ENCODE data around the gene KCNAB1.

The KCNAB1 gene

DNA sequence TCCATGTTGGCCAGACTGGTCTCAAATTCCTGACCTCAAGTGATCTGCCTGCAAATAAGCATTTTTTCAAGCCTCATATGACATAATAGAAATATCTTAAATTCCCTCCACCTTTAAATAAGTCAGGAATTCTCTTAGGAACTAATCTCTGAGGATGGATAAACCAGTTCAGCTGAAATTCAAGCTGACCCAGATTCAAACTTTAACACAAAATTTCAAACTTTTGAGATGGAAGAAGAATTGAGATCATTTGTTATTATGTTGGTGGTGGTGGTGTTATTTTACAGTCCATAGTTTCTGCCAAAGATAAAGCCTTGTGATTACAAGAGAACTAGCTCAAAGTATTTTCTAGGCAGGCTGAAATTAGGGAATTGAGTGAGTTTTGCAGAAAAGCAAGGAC, 349.1 kb downstream of the KCNAB1 start:
- DNase-seq: no peak

DNA sequence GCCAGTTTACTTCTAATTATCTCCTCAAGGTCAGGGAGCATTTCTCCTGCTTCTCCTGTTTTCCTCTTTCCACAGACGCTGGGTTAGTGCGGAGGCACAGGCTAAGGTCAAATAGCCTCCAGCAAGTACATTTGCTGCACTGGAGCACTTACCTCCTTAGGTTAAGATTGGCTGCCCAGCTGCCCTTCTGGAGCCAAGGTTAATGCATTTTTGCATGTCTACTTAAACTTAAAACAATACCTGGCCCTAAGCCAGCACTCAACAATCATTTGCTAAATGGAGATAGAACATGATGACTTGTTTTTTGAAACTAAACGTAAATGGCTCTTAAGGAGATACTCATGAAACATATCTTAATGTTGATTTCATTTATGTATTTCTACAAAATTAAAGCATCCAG, 351.1 kb downstream of the KCNAB1 start:
- no peak for DNase-seq

DNA sequence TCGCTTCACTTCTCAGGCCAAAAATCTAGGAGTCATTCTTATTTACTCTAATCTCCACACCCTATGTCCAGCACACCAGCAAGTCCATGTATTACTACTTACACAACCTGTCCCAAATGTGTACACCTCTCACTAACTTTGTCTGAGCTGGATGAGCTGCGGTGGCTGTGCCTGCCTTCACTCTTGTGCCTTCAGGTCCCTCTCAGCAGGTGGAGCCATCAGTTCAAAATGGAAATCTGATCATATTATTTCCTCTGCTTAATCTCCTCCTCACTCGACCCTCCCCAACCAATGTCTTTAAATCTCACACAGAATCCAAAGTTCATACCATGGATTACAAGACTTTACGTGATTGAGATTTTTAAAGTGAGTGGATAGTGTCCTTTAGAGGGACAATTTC, 351.8 kb downstream of the KCNAB1 start:
- DNase-seq: no peak

DNA sequence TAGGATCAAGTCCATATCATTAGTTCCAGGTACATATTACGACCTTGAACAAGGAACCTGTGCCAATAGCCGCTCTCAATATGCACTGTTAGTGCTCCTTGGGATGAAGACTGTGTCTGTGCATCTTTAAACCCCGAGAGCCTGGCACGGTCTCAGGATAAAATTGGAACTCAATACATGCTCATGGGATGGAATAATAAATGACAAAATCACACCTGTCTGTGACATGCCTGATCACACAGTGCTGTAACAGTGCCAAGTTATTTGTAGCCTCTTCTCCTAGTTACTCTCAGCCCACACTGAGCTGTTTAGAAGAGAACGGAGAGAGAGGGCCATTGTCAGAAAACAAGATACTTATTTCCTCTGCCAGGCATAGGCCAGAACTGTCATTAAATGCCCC, 352.3 kb downstream of the KCNAB1 start:
- DNase-seq: no peak

DNA sequence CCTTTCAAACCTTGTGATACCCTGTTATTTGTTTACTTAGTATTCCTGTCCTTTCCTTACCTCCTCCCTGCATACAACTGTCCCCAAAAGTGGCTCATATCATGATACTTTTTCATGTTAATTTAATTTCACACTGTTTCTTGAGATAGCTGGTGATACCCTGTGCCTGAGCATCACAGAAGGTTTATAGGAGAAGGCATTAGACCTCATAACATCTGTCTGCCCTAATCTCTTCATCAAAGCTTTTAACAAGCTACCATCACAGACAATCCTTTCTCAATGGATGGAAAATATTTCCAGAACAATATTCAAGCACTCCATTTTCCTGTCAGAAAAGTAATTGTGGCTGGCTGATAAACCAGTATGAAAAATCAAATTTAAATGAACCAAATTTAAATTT, 353.0 kb downstream of the KCNAB1 start:
- no peak for DNase-seq

DNA sequence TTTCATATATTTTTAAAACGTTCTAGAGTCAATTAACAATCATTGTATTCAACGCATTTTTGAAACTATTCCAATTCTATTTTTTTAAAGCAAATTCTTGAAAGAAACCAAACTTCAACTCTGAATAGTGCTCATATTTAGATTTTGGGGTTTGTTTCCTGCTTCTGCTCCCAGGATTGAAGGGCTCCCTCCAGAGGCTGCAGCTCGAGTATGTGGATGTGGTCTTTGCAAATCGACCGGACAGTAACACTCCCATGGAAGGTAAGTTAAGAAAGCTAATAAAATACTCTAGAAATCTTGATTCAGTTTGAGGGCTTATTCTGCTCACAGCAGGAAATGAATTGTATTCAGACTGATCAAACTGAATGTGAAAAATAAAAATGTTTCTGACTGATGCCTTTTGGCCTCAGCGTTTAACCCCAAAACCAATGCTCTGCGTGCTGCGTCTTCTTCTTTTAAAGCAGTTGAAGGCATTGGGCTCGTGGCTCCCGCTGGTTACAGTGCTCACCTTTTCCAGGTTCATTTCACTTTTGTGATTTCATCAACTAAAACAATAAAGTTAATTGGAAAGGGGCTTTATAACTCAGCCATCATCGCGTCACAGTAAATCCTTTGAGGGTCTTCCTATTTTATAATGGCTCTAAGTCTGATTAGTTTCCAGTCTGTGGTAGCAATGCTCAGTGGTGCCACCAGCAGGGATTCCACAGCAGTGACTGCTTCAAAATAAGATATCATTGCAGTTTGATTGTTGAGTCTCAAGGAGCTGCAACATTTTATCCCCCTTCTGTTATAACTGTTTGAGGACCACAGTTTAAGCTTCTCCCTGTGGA, 354.4 kb downstream of the KCNAB1 start:
- DNase-seq: no peak

DNA sequence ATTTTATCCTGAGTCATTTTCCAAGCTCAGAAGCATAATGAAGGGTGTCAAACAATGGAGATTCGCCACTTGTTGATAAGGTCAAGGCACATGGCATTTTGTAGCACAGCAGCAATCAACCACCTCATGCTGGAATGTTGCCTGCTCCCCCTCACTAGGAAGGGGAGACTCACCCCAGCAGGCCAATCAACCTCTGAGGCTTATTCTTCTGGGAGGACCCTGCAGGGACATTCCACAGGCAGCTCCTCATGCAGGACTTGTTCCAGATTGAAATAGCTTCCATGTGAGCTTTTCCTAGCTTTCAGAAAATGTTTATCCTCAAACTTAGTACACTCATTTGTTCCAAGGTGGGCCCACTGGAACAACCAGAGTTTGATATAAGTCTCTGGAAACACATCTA, 356.9 kb downstream of the KCNAB1 start:
- no peak for DNase-seq

DNA sequence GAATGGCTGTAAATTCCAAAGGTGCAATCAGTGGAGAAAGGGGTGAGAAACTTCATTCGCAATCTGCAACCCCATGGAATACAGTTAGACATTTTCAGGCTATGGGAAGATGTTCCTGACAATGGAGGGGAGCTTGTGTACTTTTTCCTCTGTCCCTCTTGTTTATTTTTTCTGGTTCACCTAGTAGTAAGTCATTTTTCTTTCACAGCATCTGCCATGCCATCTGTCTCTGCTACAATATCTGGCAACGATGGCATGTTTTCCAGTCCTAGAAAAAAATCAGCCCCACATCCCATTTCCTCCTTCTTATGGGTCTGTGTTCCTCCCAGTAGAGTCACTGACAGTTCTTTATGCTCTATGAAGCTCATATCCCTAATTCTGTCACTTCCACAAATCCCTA, 358.5 kb downstream of the KCNAB1 start:
- peak; percentile 17 to 72 for DNase-seq

DNA sequence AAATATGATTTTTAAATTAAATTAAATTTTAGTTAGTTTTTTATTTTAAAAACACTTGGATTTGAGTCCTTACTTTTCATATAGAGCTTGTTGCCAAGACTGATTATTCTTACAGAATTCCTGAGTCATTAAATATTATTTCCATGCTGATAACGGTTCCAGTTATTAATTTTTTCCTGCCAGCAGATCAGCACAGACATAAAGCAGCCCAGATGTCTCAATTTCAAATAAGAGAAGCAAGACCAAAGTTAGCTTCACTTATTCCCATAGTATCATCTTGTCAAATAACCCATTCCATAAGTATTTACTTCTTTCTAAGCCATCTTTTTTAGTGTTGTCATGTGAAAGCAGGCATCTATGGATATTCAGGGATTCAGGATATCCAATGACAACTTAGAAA, 359.2 kb downstream of the KCNAB1 start:
- no peak for DNase-seq

DNA sequence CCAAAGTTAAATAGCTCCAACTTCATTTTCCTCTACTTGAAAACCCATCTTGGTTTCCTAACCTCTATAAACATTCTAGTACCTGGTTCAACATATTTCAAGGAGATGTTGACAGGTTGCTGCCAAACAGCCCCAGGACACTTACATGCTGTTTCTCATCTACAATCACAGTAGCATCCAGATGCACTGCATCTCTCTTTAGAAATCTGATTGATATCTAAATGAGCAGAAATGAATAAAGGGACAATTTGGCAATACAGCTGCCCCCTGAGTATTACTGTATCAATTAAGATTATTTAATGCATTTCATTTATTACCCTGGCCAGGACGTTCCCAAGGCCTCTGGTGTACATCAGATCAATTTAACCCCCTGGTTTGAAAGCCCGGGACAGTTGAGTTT, 360.6 kb downstream of the KCNAB1 start:
- DNase-seq: no peak

DNA sequence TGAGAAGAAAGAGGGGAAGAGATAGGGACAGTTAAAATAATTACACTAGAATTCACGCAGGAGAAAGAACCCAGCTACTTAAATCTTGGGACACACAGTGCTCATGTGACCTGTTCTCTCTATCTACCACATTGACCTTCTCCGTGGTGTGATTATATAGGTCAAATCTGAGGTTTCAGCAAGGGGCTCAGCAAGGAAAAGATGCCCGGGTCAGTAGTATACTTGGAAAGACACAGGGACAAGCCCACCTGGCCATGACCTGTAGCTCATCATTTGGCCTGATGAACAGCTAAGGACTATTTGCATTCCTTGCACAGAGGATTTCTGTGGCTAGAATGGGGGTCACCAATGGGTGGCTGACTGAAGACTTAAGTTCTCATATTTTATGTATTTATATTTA, 362.6 kb downstream of the KCNAB1 start:
- DNase-seq: no peak

DNA sequence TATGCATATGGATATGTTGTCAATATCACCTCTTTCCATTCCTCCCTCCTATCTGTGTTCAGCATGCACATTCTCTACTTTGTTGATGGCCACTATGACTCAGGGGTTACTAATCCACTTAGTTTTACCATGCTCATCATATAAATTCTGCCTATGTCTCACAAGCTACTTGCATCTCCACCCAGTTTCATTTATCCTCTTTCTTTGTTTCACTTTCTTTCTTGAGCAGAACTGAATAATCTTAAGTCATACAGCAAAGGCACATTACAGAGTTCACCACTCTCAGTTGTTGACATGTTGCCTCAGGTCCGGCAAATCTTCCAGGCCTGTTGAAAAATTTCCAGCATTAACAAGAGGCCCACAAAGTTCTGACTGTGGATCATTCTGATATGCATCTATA, 363.0 kb downstream of the KCNAB1 start:
- DNase-seq: no peak

DNA sequence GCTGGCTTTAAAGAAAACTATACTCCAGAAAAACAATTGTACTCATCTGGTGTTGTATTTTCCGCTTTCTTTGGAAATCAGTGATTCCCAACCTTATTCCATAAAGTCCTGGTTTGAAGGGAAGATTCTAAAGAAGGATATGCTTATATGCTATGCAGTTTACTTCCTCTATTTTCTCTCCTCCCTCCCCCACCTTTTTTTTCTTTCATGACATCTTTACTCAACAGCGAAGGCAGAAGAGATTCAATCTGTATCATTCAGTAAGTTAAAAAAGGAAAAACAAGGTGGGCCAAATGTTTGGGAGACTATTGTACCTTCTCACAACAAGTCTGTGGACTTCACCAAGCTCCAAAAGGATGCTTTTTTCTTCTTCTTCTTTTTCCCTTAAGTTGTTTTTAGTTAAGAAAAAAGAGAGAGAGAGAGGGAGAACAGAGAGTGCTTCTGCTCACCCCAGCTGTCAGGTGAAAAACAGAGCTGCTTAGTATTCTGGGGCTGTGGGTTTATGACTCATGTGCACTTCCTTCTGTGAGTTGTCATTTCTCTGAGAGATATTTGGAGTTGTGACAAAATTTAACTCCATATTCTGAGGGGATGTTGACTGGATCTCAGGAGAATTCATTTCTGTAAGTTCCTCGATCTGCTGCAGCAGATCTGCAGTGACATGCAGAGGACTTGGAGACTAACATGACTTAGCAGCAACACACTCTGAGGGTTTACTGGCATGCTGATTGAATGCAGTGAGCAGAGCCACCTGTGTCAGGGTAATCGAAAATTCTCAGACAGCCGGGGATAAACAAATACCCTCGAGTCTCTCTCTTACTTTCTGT, 363.8 kb downstream of the KCNAB1 start:
- DNase-seq: no peak

DNA sequence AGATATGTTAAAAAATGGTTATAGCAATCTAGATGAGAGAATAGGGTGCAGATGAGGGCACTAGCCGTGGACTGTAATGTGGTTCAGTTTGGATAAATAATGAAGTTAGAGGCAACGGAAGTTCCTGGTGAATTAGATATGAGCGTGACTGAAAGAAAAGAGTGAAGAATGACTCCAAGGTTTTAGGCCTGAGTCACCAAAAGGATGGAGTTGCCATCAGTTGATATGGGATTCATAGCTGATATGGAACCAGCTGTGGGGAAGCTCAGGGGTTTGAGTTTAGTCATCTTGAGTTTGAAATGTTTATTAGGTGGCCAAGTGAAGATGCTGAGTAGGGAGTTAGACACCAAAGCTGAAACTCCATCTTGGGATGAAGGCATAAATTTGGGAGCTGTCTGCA, 368.4 kb downstream of the KCNAB1 start:
- DNase-seq: no peak

DNA sequence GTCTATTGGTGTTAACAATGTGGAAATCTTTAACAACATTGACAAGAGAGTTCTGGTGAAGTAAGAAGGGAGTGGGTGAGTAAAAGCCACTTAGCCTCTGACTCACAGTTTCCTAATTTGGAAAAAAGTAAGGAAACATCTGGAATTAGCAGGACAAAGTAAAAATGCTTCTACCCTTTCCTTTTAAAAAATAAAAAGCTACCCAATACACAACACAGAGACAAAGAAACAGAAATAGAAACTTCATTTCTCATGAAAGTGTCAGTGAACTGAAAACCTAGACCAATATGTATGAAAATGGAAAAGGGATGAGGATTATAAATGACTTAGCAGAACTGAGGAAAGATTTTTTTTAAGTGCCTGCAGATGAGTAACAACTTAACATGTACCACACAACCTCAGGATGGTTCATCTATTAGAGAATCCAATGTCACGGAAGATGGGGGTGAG, 369.1 kb downstream of the KCNAB1 start:
- DNase-seq: no peak

DNA sequence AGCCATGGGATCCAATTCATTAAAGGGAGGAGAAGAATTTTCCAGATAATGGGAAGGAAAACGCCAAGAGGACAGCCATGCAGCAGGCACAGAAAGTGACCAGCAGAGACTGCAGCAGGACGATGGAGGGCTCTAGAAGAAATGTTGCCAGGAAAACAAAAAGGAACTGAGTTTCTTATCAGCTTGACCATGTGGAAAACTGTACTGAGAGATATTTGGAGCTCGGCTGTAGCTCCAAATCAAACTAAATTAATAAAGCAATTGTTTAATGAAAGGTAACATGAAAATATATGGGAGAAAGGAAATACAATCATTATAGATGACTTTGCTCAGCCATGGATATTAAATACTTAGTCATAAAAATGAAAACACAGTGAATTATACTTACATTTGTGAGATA, 370.8 kb downstream of the KCNAB1 start:
- no peak for DNase-seq

DNA sequence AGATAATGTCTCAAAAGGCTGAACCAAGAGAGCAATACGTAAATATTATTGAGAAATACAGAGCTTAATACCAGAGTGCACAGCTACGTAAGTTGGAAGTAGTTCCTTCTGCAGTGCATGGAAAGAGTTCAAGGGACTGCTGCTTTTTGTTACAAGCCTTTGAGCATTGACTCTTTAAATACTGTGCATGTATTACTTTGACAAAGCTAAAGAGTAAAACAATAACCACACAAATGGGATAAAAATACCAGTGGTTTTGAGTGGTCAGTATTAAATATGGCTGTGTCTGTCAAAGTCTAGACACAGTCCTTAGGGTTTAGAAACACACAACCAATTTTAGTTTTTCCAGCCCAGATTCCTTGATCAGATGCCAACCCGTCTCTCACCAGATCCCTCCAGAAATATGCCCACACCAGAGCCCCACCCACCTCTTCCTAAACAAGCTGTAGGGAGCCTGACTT, 372.5 kb downstream of the KCNAB1 start:
- DNase-seq: no peak

DNA sequence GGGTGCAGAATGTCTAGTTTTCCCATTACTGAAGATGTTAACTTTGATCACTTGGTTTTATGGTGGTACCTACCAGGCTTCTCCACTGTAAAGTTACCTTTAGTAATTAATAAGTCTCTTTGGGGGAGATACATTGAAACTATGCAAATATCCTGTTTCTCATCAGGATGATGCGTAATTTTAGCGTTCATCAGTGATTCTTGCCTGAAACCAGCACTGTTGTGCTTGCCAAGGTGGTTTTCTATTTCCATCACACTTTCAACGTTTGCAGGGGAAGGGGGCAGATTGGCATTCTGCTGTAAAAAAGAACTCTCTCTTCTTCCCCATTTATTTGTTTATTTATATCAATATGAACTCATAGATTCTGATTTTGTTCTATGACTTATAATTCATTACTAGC, 373.5 kb downstream of the KCNAB1 start:
- DNase-seq: no peak

DNA sequence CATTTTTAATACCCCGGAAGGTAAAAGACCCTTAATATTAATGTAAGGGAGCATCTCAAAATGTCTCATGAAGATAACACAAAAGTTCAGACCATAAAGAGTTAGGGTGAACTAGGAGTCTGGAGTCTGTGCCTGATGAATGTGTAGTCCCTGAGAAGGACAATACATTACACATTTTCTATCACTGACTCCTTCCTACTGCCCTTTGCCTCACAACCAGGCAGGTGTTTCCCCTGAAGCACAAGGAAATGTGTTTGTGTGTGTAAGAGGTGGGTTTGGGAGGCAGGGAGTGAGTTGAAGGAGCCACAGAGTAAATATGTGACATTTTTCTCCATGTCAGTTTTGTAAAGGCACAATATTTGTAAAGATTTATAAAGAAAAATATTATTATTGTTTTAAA, 375.4 kb downstream of the KCNAB1 start:
- DNase-seq: no peak

DNA sequence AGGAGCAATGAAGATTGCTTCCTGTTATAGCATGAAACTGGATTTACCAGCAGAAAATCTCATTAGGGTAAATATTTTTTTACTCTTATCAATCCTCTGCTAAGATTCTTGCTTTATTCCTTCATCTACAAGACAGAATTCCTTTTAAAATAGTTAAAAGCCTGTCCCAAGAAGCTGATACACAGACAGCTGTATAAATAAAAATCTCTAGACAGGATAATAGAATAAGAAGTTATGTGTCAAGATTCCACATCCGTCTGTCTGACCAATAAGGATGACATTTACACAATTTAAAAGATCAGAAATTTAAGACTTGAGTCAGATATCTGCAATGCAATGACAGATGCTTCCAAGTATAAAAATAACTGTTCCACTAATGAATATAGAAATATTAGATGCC, 376.9 kb downstream of the KCNAB1 start:
- no peak for DNase-seq

DNA sequence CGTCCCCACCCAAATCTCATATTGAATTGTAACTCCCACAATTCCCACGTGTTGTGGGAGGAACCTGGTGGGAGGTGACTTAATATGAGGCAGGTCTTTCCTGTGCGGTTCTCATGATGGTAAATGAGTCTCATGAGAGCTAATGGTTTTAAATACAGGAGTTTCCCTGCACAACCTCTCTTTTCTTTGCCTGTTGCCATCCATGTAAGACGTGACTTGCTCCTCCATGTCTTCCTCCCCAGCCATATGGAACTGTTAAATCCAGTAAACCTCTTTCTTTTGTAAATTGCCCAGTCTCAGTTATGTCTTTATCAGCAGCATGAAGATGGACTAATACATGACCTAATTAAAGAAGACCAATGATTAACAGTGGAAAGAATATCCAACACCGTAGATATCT, 377.9 kb downstream of the KCNAB1 start:
- DNase-seq: no peak

DNA sequence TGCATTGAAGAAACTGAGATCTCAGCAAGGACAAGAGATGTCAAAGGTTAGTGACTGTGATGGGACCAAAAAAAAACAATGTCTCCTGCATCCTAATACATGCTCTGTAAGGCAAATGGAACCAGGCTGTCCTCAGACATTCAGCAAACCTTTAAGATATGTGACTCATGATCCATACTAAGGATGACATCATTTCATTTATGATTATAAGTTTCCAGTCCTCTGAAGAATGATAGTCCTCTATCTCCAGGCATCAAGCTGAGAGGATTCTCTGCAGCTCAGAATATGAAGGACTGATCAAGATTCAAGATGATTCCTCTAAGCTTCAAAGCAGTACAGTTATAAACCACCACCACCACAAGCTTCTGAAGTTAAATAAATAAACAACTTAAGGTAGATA, 386.9 kb downstream of the KCNAB1 start:
- DNase-seq: no peak

DNA sequence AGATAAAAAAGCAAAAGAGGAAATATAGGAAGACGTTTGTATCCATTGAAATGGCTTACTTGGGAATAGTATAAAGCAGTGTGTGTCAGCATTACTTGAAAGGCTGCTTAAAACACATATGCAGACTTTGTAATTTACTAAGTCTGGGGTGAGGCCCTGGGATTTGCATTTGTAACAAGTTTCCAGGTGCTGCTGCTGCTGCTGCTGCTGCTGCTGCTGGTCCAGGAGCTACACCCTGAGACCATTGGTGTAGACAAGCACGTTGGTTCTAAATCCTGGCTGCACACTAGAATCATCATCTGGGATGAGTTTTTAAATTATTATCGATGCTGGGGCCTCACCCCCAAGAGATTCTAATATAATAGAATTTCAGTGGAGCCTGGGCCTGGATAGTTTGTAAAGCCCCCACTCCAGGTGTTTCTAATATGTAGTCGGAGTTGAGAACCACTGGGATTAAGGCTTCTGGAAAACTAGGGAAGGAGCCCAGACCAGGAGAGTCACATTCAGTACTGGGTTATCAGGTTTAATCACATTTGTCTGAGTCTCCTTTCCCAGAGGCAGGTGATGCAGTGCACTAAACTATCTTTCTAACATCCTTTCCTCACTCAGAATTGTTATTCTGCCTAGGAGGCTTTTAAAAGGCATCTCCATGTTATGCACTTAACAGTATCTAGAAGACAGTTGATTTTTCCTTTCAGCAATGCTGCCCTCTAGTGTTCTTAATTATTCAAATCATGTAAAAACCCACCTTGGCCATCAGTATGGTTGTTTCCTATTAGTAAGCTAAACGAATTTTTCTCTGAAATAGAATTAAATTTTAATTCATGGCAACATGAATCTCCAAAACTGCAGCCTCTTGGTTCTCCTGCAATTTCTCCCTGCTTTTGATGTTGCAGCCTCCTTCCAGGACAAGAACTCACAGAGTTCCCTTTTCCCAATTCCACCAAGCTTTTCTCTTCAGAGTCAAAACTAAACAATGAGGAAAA, 389.1 kb downstream of the KCNAB1 start:
- DNase-seq: peak in 1 of 2 experiments; percentile 32

Measured in cerebellar nuclear complex (tissue), 1 donor.